ENCODE data around the gene STK32B. TPM values are rescaled to one million over a fixed set of nuclear protein-coding genes. Genes with fewer than 3 reads are reported as not detected.

The STK32B gene
- total and polyA plus RNA-seq, 2 of the 8 experiments (the other 6 are each of a cell fraction or from before 2014, with no cell fraction given), result 2.3 to 2.5 TPM

DNA sequence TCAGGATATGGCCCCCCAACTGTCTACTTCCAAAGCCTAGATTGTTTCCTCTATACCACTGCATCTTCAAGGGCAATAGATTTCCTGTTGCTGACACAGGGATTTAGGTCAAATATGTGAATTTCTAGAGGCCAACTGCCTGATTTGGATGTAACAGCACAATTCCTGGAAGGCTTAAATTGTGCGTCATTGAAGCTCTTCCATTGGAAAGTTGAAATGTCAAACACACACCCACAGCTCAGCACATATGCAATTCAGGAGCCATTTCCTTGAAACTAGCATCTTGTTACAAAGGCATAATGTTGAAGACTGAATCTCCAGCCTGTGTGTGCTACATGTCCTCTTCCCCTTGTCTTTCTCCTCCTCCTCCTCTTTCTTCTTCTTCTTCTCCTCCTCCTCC is 158.6 kb downstream of the STK32B start:
- Histone ChIP-seq H3K79me2 (ENCODE audit: control insufficient read depth in 1 of 2, insufficient read depth in 2 of 2, low read length in 2 of 2) (no peaks in the 10 kb centered on the region), H2BK15ac (ENCODE audit: low read length) (no peak overlapping the region), H2BK120ac (replicated peaks; ENCODE audit: low read depth, low read length) (no peak overlapping the region), H3K79me1 (ENCODE audit: low read depth, low read length) (no peaks in the 10 kb centered on the region), H3K4me1 (replicated peaks in 1 of 4; ENCODE audit: control insufficient read depth in 3 of 4, insufficient read depth in 4 of 4, low read length in 3 of 4) (peaks cover 0 to 3% (median under 1%) of the 10 kb centered on the region in 4 experiments; a peak in 2 of 7 replicates), H3K14ac (ENCODE audit: insufficient read length) (no peak overlapping the region), H2AK5ac (ENCODE audit: low read depth, low read length) (no peak overlapping the region), H2BK20ac (ENCODE audit: low read length) (no peak overlapping the region), H3K23ac (ENCODE audit: insufficient read length) (no peak overlapping the region), H4K8ac (ENCODE audit: extremely low read depth, insufficient read depth, low read length) (no peak overlapping the region), H3K27me3 (replicated peaks in 1 of 4; ENCODE audit: control insufficient read depth in 3 of 4, extremely low read depth in 1 of 4, insufficient read depth in 3 of 4, low read length in 3 of 4) (no peaks in the 10 kb centered on the region), H2AFZ (ENCODE audit: low read length) (no peak overlapping the region), H3K9me3 (ENCODE audit: insufficient read depth in 2 of 2, low read depth in 1 of 2, low read length in 1 of 2) (no peaks in the 10 kb centered on the region), H3K4ac (replicated peaks; ENCODE audit: insufficient read length, low read depth, low read length) (no peak overlapping the region), H3K27ac (ENCODE audit: low read depth, low read length) (no peak overlapping the region), H3K4me3 (ENCODE audit: extremely low read depth in 1 of 4, insufficient read depth in 2 of 4, low read depth in 3 of 4, low read length in 4 of 4) (no peak overlapping the region), H2BK12ac (ENCODE audit: low read depth, low read length) (no peak overlapping the region), H3K9ac (replicated peaks in 1 of 4; ENCODE audit: extremely low read depth in 1 of 4, low read depth in 3 of 4, low read length in 3 of 4) (no peak overlapping the region), H3K4me2 (ENCODE audit: insufficient read depth in 1 of 2, low read depth in 2 of 2, low read length in 2 of 2) (no peak overlapping the region), H4K20me1 (replicated peaks in 1 of 2; ENCODE audit: control insufficient read depth in 1 of 2, insufficient read depth in 2 of 2, low read length in 2 of 2) (no peaks in the 10 kb centered on the region), H3K18ac (ENCODE audit: extremely low read depth, low read length) (no peak overlapping the region), H3K36me3 (ENCODE audit: control insufficient read depth in 2 of 4, insufficient read depth in 4 of 4, low read length in 3 of 4) (no peaks in the 10 kb centered on the region), H3K23me2 (ENCODE audit: low read depth, low read length) (no peaks in the 10 kb centered on the region), H4K91ac (replicated peaks; ENCODE audit: insufficient read length, low read length) (no peak overlapping the region), H3K56ac (replicated peaks; ENCODE audit: insufficient read length, low read depth, low read length) (no peak overlapping the region), H2BK5ac (ENCODE audit: low read depth, low read length) (no peak overlapping the region), H4K5ac (ENCODE audit: insufficient read length, low read depth, low read length) (no peak overlapping the region)
- FAIRE-seq (no peak), DNase-seq (ENCODE audit: low read depth in 1 of 2, low spot score in 2 of 2) (no peak)
- ChIA-PET CTCF (ENCODE audit: partially characterized antibody) (no interaction called here), POLR2A (ENCODE audit: partially characterized antibody) (no interaction called here)
- no peak for TF ChIP-seq GABPA (IDR thresholded peaks at IDR 0.05; ENCODE audit: borderline replicate concordance, insufficient read depth, low read length)
- TF ChIP-seq RAD21 (IDR thresholded peaks at IDR 0.05 in 1 of 2, conservative IDR thresholded peaks at IDR 0.05 in 1 of 2; ENCODE audit: low read depth in 2 of 2, low read length in 2 of 2), result no peak
- TF ChIP-seq SP1 (IDR thresholded peaks at IDR 0.05; ENCODE audit: low read depth, low read length), result no peak
- TF ChIP-seq CBX5 (IDR thresholded peaks at IDR 0.05; ENCODE audit: low read depth, low read length), result no peak
- no peak for TF ChIP-seq BCL11A (IDR thresholded peaks at IDR 0.05; ENCODE audit: low read depth in 2 of 2, low read length in 2 of 2)
- no peak for TF ChIP-seq TEAD4 (IDR thresholded peaks at IDR 0.05; ENCODE audit: low read depth, low read length)
- TF ChIP-seq SRF (IDR thresholded peaks at IDR 0.05; ENCODE audit: low read depth, low read length), result no peak
- no peak for TF ChIP-seq SAP30 (IDR thresholded peaks at IDR 0.05; ENCODE audit: insufficient read depth, insufficient replicate concordance, low read length)
- no peak for TF ChIP-seq BRCA1 (IDR thresholded peaks at IDR 0.05; ENCODE audit: low read depth, low read length)
- TF ChIP-seq MAFK (IDR thresholded peaks at IDR 0.05; ENCODE audit: low read depth, low read length), result no peak
- TF ChIP-seq RBBP5 (IDR thresholded peaks at IDR 0.05; ENCODE audit: borderline replicate concordance, low read depth, low read length), result no peak
- TF ChIP-seq SP4 (IDR thresholded peaks at IDR 0.05; ENCODE audit: low read length), result no peak
- no peak for TF ChIP-seq KDM5A (IDR thresholded peaks at IDR 0.05; ENCODE audit: low read length)
- TF ChIP-seq YY1 (IDR thresholded peaks at IDR 0.05; ENCODE audit: low read depth, low read length), result no peak
- no peak for TF ChIP-seq JUND (IDR thresholded peaks at IDR 0.05; ENCODE audit: low read length)
- WGBS, 2 experiments (ENCODE audit: extremely low coverage in 1 of 2, insufficient coverage in 1 of 2, insufficient read length in 1 of 2, insufficient replicate concordance in 2 of 2, low coverage in 1 of 2, low lambda C conversion rate in 2 of 2, missing lambda C conversion rate in 1 of 2), result 93% methylated on average over 1 of the region's 1 CpG; no CpG with 5 or more reads in 1 of the 2 experiments

Data from H1 (cell line).